ENCODE data around the gene ZBTB1. TPM values are rescaled to one million over a fixed set of nuclear protein-coding genes. Genes with fewer than 3 reads are reported as not detected.

The ZBTB1 gene
- total and polyA plus RNA-seq, 9 of the 15 experiments (the other 6 are each of a cell fraction or from before 2014, with no cell fraction given), result 2.3 to 16.5 (median 9.0) TPM

- Histone ChIP-seq H3K27ac (ENCODE audit: extremely low read depth, low read depth, low read length) (no peak overlapping the region), H3K4me1 (replicated peaks in 1 of 2; ENCODE audit: control insufficient read depth in 2 of 2, insufficient read depth in 2 of 2, low read length in 2 of 2) (no peaks in the 10 kb centered on the region), H3K9ac (ENCODE audit: insufficient read depth in 1 of 2, low read depth in 2 of 2, low read length in 2 of 2) (no peak overlapping the region), H2AFZ (ENCODE audit: low read depth, low read length) (no peak overlapping the region), H3K4me3 (no peak overlapping the region), H3K79me2 (ENCODE audit: control insufficient read depth, insufficient read depth, low read length) (no peaks in the 10 kb centered on the region), H3K27me3 (ENCODE audit: control insufficient read depth in 2 of 2, insufficient read depth in 2 of 2, low read length in 2 of 2) (no peaks in the 10 kb centered on the region), H3K9me1 (ENCODE audit: control insufficient read depth, insufficient read depth, low read length) (no peaks in the 10 kb centered on the region), H3K4me2 (ENCODE audit: insufficient read depth, low read length) (no peak overlapping the region), H4K20me1 (replicated peaks; ENCODE audit: control insufficient read depth, insufficient read depth, low read length) (no peaks in the 10 kb centered on the region), H3K36me3 (ENCODE audit: control insufficient read depth, insufficient read depth, low read length) (no peaks in the 10 kb centered on the region), H3K9me3 (replicated peaks; ENCODE audit: control insufficient read depth, insufficient read depth, low read depth, low read length) (no peaks in the 10 kb centered on the region)
- intact Hi-C loops (cut with micrococcal nuclease), result no loop called here
- DNase-seq (ENCODE audit: extremely low read depth in 1 of 4, low spot score in 3 of 4) (no peak), FAIRE-seq (no peak), ATAC-seq (no peak)
- WGBS (ENCODE audit: insufficient coverage, low coverage, missing lambda C conversion rate), result 75% methylated on average over 2 of the region's 3 CpGs
- no peak for TF ChIP-seq PHB (CRISPR knock-in tag; IDR thresholded peaks at IDR 0.05)
- no TSS peak for BruUV-seq (replicated peaks)
- in situ Hi-C loops (cut with MboI), result no loop called here
- POLR2A ChIA-PET, result no interaction called here
- CTCF ChIA-PET (ENCODE audit: low intra/inter-chr PET ratio), result no interaction called here
Measured at GRCh38 chr14:64493455-64493854, 11.1 kb upstream of the ZBTB1 start.

GRCh38 chr14:64495252-64495651 is 9.3 kb upstream of the ZBTB1 start:
- H4K20me1 ChIP-seq (replicated peaks; ENCODE audit: control insufficient read depth, insufficient read depth, low read length), result no peaks in the 10 kb centered on the region
- no peaks in the 10 kb centered on the region for H3K79me2 ChIP-seq (ENCODE audit: control insufficient read depth, insufficient read depth, low read length)
- no TSS peak for BruUV-seq (replicated peaks)
- H3K36me3 ChIP-seq (ENCODE audit: control insufficient read depth, insufficient read depth, low read length), result no peaks in the 10 kb centered on the region
- ATAC-seq, result no peak
- intact Hi-C loops (cut with micrococcal nuclease), result no loop called here
- in situ Hi-C loops (cut with MboI), result no loop called here
- no peaks in the 10 kb centered on the region for H3K9me1 ChIP-seq (ENCODE audit: control insufficient read depth, insufficient read depth, low read length)
- no peak overlapping the region for H3K9ac ChIP-seq (ENCODE audit: insufficient read depth in 1 of 2, low read depth in 2 of 2, low read length in 2 of 2)
- POLR2A ChIA-PET, result interaction anchor here (0.9 to 1.0 kb wide), 3 partner anchors 8 to 16 kb away, joined by 3 read pairs; partner anchors contain the start of gene ZBTB25
- no peak overlapping the region for H3K27ac ChIP-seq (ENCODE audit: extremely low read depth, low read depth, low read length)
- FAIRE-seq, result no peak
- H3K9me3 ChIP-seq (replicated peaks; ENCODE audit: control insufficient read depth, insufficient read depth, low read depth, low read length), result no peaks in the 10 kb centered on the region
- no peak overlapping the region for H3K4me2 ChIP-seq (ENCODE audit: insufficient read depth, low read length)
- CTCF ChIA-PET (ENCODE audit: low intra/inter-chr PET ratio), result no interaction called here
- H3K4me3 ChIP-seq, result no peak overlapping the region
- no peak for DNase-seq (ENCODE audit: extremely low read depth in 1 of 4, low spot score in 3 of 4)
- no peaks in the 10 kb centered on the region for H3K4me1 ChIP-seq (replicated peaks in 1 of 2; ENCODE audit: control insufficient read depth in 2 of 2, insufficient read depth in 2 of 2, low read length in 2 of 2)
- H3K27me3 ChIP-seq (ENCODE audit: control insufficient read depth in 2 of 2, insufficient read depth in 2 of 2, low read length in 2 of 2), result no peaks in the 10 kb centered on the region
- no peak overlapping the region for H2AFZ ChIP-seq (ENCODE audit: low read depth, low read length)
- TF ChIP-seq ETV5 (CRISPR knock-in tag; IDR thresholded peaks at IDR 0.05; ENCODE audit: low read depth) (no peak), GABPB2 (CRISPR knock-in tag; conservative IDR thresholded peaks at IDR 0.05) (no peak), REST (IDR thresholded peaks at IDR 0.05; ENCODE audit: borderline replicate concordance) (no peak), REST (CRISPR knock-in tag; IDR thresholded peaks at IDR 0.05; ENCODE audit: low read depth) (no peak), THRAP3 (IDR thresholded peaks at IDR 0.05; ENCODE audit: borderline replicate concordance) (no peak)
